Measurements from ENCODE around the gene IFI16. TPM values are rescaled to one million over a fixed set of nuclear protein-coding genes. Genes with fewer than 3 reads are reported as not detected.
"Not testable (repeated sequence)": the region's sequence is repeated elsewhere in the genome, so short reads cannot be mapped to it uniquely, and the experiment has no call there.

The IFI16 gene
- total RNA-seq, 6 donors from 2014 or later: 43.8 to 108 (median 66.2) TPM

- H3K4me1 ChIP-seq: no peaks in the 10 kb centered on the region
- no peaks in the 10 kb centered on the region for H3K27me3 ChIP-seq
- DNase-seq (no peak), ATAC-seq (ENCODE audit: low FRiP score in 2 of 2) (no peak)
- no peak overlapping the region for H3K27ac ChIP-seq
- no peak overlapping the region for H3K4me3 ChIP-seq
- no peaks in the 10 kb centered on the region for H3K9me3 ChIP-seq
- 89% methylated on average over 1 of the region's 1 CpG for WGBS, 2 donors
- TF ChIP-seq POLR2AphosphoS5 (IDR thresholded peaks at IDR 0.05): no peak
- no peak for TF ChIP-seq POLR2A (IDR thresholded peaks at IDR 0.05)
- no peak for TF ChIP-seq CTCF (IDR thresholded peaks at IDR 0.05)
- TF ChIP-seq EP300 (IDR thresholded peaks at IDR 0.05): no peak
- H3K36me3 ChIP-seq: peaks cover 12 to 91% (median 47%) of the 10 kb centered on the region in 4 donors
Observed at GRCh38 chr1:159040206-159040605, 30.5 kb downstream of the IFI16 start.

GRCh38 chr1:159040893-159041724 lies 31.4 kb downstream of the IFI16 start:
- Histone ChIP-seq H3K36me3 (peaks cover 19 to 90% (median 50%) of the 10 kb centered on the region in 4 donors), H3K4me1 (no peaks in the 10 kb centered on the region), H3K27ac (no peak overlapping the region), H3K27me3 (no peaks in the 10 kb centered on the region), H3K9me3 (no peaks in the 10 kb centered on the region), H3K4me3 (no peak overlapping the region)
- DNase-seq: no peak
- 90 to 92% methylated on average over 7 of the region's 7 CpGs for WGBS, 2 donors
- TF ChIP-seq POLR2A (IDR thresholded peaks at IDR 0.05) (no peak), POLR2AphosphoS5 (IDR thresholded peaks at IDR 0.05) (no peak), EP300 (IDR thresholded peaks at IDR 0.05) (no peak), CTCF (IDR thresholded peaks at IDR 0.05) (no peak)
- no peak for ATAC-seq (ENCODE audit: low FRiP score in 2 of 2)

GRCh38 chr1:159046486-159046885 lies 36.8 kb downstream of the IFI16 start:
- not testable (repeated sequence) for ATAC-seq (ENCODE audit: low FRiP score in 2 of 2); H3K27ac ChIP-seq; H3K9me3 ChIP-seq; H3K27me3 ChIP-seq; H3K4me3 ChIP-seq; H3K4me1 ChIP-seq; DNase-seq
- 44 to 59% methylated on average over 1 of the region's 1 CpG for WGBS, 2 donors
- peaks cover 20 to 84% (median 32%) of the 10 kb centered on the region in 4 donors for H3K36me3 ChIP-seq

GRCh38 chr1:159051436-159051835 lies 41.7 kb downstream of the IFI16 start:
- Histone ChIP-seq H3K27me3 (no peaks in the 10 kb centered on the region), H3K36me3 (peaks cover 25 to 93% (median 53%) of the 10 kb centered on the region in 4 donors), H3K4me1 (peaks cover 0 to 10% (median 8%) of the 10 kb centered on the region in 4 donors), H3K4me3 (no peak overlapping the region), H3K9me3 (no peaks in the 10 kb centered on the region), H3K27ac (no peak overlapping the region)
- no peak for ATAC-seq (ENCODE audit: low FRiP score in 2 of 2)
- no peak for DNase-seq
- 97 to 98% methylated on average over 2 of the region's 2 CpGs for WGBS, 2 donors
- no peak for TF ChIP-seq POLR2A (IDR thresholded peaks at IDR 0.05)
- TF ChIP-seq POLR2AphosphoS5 (IDR thresholded peaks at IDR 0.05): no peak
- TF ChIP-seq CTCF (IDR thresholded peaks at IDR 0.05): no peak
- no peak for TF ChIP-seq EP300 (IDR thresholded peaks at IDR 0.05)

GRCh38 chr1:159054427-159054826 lies 44.7 kb downstream of the IFI16 start:
- H3K27me3 ChIP-seq: no peaks in the 10 kb centered on the region
- H3K4me1 ChIP-seq: peaks cover 0 to 10% (median 8%) of the 10 kb centered on the region in 4 donors
- no peak overlapping the region for H3K27ac ChIP-seq
- TF ChIP-seq POLR2AphosphoS5 (IDR thresholded peaks at IDR 0.05) (no peak), EP300 (IDR thresholded peaks at IDR 0.05) (no peak), POLR2A (IDR thresholded peaks at IDR 0.05) (no peak), CTCF (IDR thresholded peaks at IDR 0.05) (no peak)
- no peak overlapping the region for H3K4me3 ChIP-seq
- DNase-seq (no peak), ATAC-seq (ENCODE audit: low FRiP score in 2 of 2) (peak in 1 of 2 donors; percentile 19)
- peaks cover 20 to 76% (median 51%) of the 10 kb centered on the region in 4 donors for H3K36me3 ChIP-seq
- WGBS, 2 donors: 58 to 62% methylated on average over 2 of the region's 2 CpGs
- no peaks in the 10 kb centered on the region for H3K9me3 ChIP-seq

Measured in upper lobe of left lung (tissue), 6 donors.